NB4 (cell line): ENCODE results near the gene MRPS22.

Experiments used
- DNase-seq: peaks from one replicate; pipeline ENCODE4 v3.0.0; 2010; ENCODE audit warnings: low read depth
- H3K4me3 ChIP-seq: one replicate; pipeline ENCODE4 v1.5.1; 2011; ENCODE audit warnings: mild to moderate bottlenecking, low read depth, low read length, moderate library complexity
- MYC ChIP-seq: IDR thresholded peaks from 2 replicates; pipeline ENCODE4 v1.6.1; 2011; ENCODE audit warnings: low read depth, low read length
- POLR2A ChIP-seq: IDR thresholded peaks from 2 replicates; pipeline ENCODE4 v1.6.1; 2011; ENCODE audit warnings: mild to moderate bottlenecking; ENCODE audit not compliant: insufficient read length; ENCODE audit errors: extremely low read depth
- TF ChIP-seq, protein P1 (sequence below): IDR thresholded peaks from one replicate; pipeline ENCODE4 v1.5.1; 2012; ENCODE audit warnings: low read depth, low read length
- TF ChIP-seq, protein P2 (sequence below): IDR thresholded peaks from 2 replicates; pipeline ENCODE4 v1.6.1; 2011; ENCODE audit warnings: low read depth, low read length

The MRPS22 gene

GRCh38 chr3:139357899-139358298 lies 14.1 kb downstream of the MRPS22 start:
- no peak for DNase-seq
- H3K4me3 ChIP-seq = no peak overlapping the region
- TF ChIP-seq MYC = no peak
- TF ChIP-seq POLR2A = no peak
- TF ChIP-seq, protein P1, sequence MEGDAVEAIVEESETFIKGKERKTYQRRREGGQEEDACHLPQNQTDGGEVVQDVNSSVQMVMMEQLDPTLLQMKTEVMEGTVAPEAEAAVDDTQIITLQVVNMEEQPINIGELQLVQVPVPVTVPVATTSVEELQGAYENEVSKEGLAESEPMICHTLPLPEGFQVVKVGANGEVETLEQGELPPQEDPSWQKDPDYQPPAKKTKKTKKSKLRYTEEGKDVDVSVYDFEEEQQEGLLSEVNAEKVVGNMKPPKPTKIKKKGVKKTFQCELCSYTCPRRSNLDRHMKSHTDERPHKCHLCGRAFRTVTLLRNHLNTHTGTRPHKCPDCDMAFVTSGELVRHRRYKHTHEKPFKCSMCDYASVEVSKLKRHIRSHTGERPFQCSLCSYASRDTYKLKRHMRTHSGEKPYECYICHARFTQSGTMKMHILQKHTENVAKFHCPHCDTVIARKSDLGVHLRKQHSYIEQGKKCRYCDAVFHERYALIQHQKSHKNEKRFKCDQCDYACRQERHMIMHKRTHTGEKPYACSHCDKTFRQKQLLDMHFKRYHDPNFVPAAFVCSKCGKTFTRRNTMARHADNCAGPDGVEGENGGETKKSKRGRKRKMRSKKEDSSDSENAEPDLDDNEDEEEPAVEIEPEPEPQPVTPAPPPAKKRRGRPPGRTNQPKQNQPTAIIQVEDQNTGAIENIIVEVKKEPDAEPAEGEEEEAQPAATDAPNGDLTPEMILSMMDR = no peak
- TF ChIP-seq, protein P2, sequence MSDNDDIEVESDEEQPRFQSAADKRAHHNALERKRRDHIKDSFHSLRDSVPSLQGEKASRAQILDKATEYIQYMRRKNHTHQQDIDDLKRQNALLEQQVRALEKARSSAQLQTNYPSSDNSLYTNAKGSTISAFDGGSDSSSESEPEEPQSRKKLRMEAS = no peak

GRCh38 chr3:139358841-139359562 lies 15.2 kb downstream of the MRPS22 start:
- DNase-seq = no peak

DNA sequence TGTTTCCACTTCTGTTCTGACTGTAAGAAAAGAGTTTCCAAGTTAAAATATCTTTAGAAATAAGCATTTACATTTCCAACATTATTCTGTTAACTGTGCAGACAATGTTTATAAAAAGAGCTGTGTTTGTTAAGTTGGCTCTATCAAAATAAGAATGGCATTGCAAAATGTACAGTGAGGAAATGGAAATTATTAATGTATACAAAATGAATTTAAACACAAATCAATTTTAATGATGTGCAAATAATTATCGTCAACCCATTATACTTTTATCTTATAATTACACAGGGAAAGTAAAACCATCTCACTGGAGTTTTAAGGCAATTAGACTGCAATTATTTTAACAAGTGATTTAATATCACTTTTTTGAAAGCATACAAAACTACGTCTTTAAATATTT lies 17.5 kb downstream of the MRPS22 start:
- TF ChIP-seq, protein P2 = no peak
- no peak for TF ChIP-seq MYC
- no peak for TF ChIP-seq POLR2A
- TF ChIP-seq, protein P1 = no peak
- no peak for DNase-seq
- no peak overlapping the region for H3K4me3 ChIP-seq

More at GRCh38 chr3:139358841-139359562, 15.2 kb downstream of the MRPS22 start:
- no peak overlapping the region for H3K4me3 ChIP-seq
- TF ChIP-seq, protein P2 = no peak
- no peak for TF ChIP-seq MYC
- no peak for TF ChIP-seq POLR2A
- TF ChIP-seq, protein P1 = no peak

GRCh38 chr3:139364549-139364948 lies 20.7 kb downstream of the MRPS22 start:
- H3K4me3 ChIP-seq = no peak overlapping the region
- no peak for DNase-seq
- TF ChIP-seq MYC (no peak), POLR2A (no peak)
- TF ChIP-seq, protein P1 = no peak
- TF ChIP-seq, protein P2 = no peak

GRCh38 chr3:139374099-139374498 lies 30.3 kb downstream of the MRPS22 start:
- H3K4me3 ChIP-seq = no peak overlapping the region
- no peak for DNase-seq
- TF ChIP-seq, protein P1 = no peak
- TF ChIP-seq POLR2A (no peak), MYC (no peak)
- TF ChIP-seq, protein P2 = no peak
